GM12878 (cell line): ENCODE results near the gene KIAA0319L. TPM values are rescaled to one million over a fixed set of nuclear protein-coding genes. Genes with fewer than 3 reads are reported as not detected.

ENCODE experiments used
- ATAC-seq: fragments of 200-7000 bp; cut with Tn5 transposase; 3 replicates; pipeline ENCODE4 v1.9.1; 2020; ENCODE audit warnings: mild to moderate bottlenecking, moderate library complexity
- BruUV-seq: library from RNA; stranded (reverse); fragments of 400-500 nt; replicated peaks from 2 replicates; lab custom pipeline; 2021; lab: Mats Ljungman, UMichigan
- CTCF ChIA-PET: fragments of 300-600 bp; sonication (Branson Sonifier 250); formaldehyde crosslinking; extraction: SDS; loops from one replicate; lab custom pipeline; 2021; ENCODE audit warnings: inconsistent platforms; lab: Yijun Ruan, JAX
- POLR2A ChIA-PET: fragments of 350-600 bp; formaldehyde crosslinking; extraction: SDS; loops from one replicate; lab custom pipeline; 2021; ENCODE audit warnings: inconsistent platforms; lab: Charles Lee
- RAD21 ChIA-PET: fragments of 300-600 bp; sonication (Branson Sonifier 250); formaldehyde crosslinking; loops from one replicate; lab custom pipeline; 2023; ENCODE audit warnings: antibody characterized with exemption; ENCODE audit not compliant: unreplicated experiment; lab: Charles Lee
- SMC1A ChIA-PET: fragments of 300-600 bp; sonication (Branson Sonifier 250); formaldehyde crosslinking; loops from one replicate; lab custom pipeline; 2023; ENCODE audit not compliant: unreplicated experiment, uncharacterized antibody; lab: Charles Lee
- DNase-seq: peaks from one replicate; pipeline ENCODE4 v3.0.0-alpha.2; 2011; ENCODE audit warnings: low read depth, low spot score
- FAIRE-seq: peaks from 3 replicates; lab custom pipeline; 2011; peaks lifted over from hg19 to GRCh38; lab: Jason Lieb, UNC
- H2AFZ ChIP-seq: 2 replicates; pipeline ENCODE4 v1.6.0; 2011; ENCODE audit warnings: low read depth, low read length, control low read depth; ENCODE audit not compliant: control insufficient read depth
- H3K27ac ChIP-seq: 2 replicates; pipeline ENCODE4 v1.5.1; 2011; ENCODE audit warnings: control low read depth; ENCODE audit not compliant: control insufficient read depth, insufficient read depth
- H3K27me3 ChIP-seq, 2 experiments: replicated peaks in 1 of 2; 2 replicates each; pipeline versions ENCODE4 v1.6.0 to v1.6.1; 2011; ENCODE audit warnings: low read length in 1 of 2; ENCODE audit not compliant: control insufficient read depth in 2 of 2, insufficient read depth in 2 of 2
- H3K36me3 ChIP-seq, 2 experiments: 2 replicates each; pipeline ENCODE4 v1.5.1; 2011; ENCODE audit warnings: low read length in 1 of 2; ENCODE audit not compliant: control insufficient read depth in 2 of 2, insufficient read depth in 2 of 2
- H3K4me1 ChIP-seq: 2 replicates; pipeline ENCODE4 v1.6.1; 2011; ENCODE audit warnings: mild to moderate bottlenecking, low read length, moderate library complexity, mixed read lengths; ENCODE audit not compliant: control insufficient read depth, insufficient read depth
- H3K4me2 ChIP-seq: 2 replicates; pipeline ENCODE4 v1.6.0; 2011; ENCODE audit warnings: control low read depth; ENCODE audit not compliant: control insufficient read depth, insufficient read depth
- H3K4me3 ChIP-seq: fragments of 200-600 bp; sonication (generic); 2 replicates; pipeline ENCODE4 v1.5.1; 2016
- H3K79me2 ChIP-seq: 2 replicates; pipeline ENCODE4 v1.6.0; 2011; ENCODE audit warnings: low read length; ENCODE audit not compliant: control insufficient read depth, insufficient read depth
- H3K9ac ChIP-seq: 2 replicates; pipeline ENCODE4 v1.8.0; 2011; ENCODE audit warnings: low read length, control low read depth, mixed read lengths; ENCODE audit not compliant: control insufficient read depth, insufficient read depth
- H3K9me3 ChIP-seq: replicated peaks from 3 replicates; pipeline ENCODE4 v1.5.1; 2011; ENCODE audit warnings: mild to moderate bottlenecking, low read length; ENCODE audit not compliant: control insufficient read depth, insufficient read depth
- H4K20me1 ChIP-seq: 2 replicates; pipeline ENCODE4 v1.6.0; 2011; ENCODE audit not compliant: control insufficient read depth, insufficient read depth
- ATF7 ChIP-seq: fragments of 450-650 bp; IDR thresholded peaks from 2 replicates; pipeline ENCODE4 v1.6.1; 2016; ENCODE audit warnings: low read depth, mild to moderate bottlenecking
- CBX5 ChIP-seq: sonication (generic); IDR thresholded peaks from 2 replicates; pipeline ENCODE4 v1.6.1; 2016; ENCODE audit warnings: low read depth, moderate library complexity, mild to moderate bottlenecking, inconsistent platforms
- DPF2 ChIP-seq: fragments of 450-650 bp; IDR thresholded peaks from 2 replicates; pipeline ENCODE4 v1.6.1; 2017; ENCODE audit warnings: mild to moderate bottlenecking
- EZH2 ChIP-seq: IDR thresholded peaks from 2 replicates; pipeline ENCODE4 v1.6.1; 2012; ENCODE audit warnings: low read depth, mild to moderate bottlenecking, control low read depth, inconsistent platforms, low read length, borderline replicate concordance; ENCODE audit not compliant: control insufficient read depth
- HDAC6 ChIP-seq: fragments of 200-600 bp; sonication (generic); IDR thresholded peaks from one replicate; pipeline ENCODE4 v1.8.0; 2017; ENCODE audit warnings: antibody characterized with exemption; ENCODE audit not compliant: unreplicated experiment
- IRF3 ChIP-seq: fragments of 450-650 bp; IDR thresholded peaks from 2 replicates; pipeline ENCODE4 v1.6.1; 2014; ENCODE audit warnings: mild to moderate bottlenecking
- MLLT1 ChIP-seq: fragments of 450-650 bp; IDR thresholded peaks from 2 replicates; pipeline ENCODE4 v1.6.1; 2016; ENCODE audit warnings: mild to moderate bottlenecking
- MXI1 ChIP-seq: fragments of 150-350 bp; IDR thresholded peaks from 2 replicates; pipeline ENCODE4 v1.6.1; 2011; ENCODE audit warnings: low read depth, mild to moderate bottlenecking, inconsistent platforms, low read length, improper control_type of control experiment
- NBN ChIP-seq: fragments of 450-650 bp; IDR thresholded peaks from 2 replicates; pipeline ENCODE4 v1.6.1; 2016
- NR2C1 ChIP-seq: fragments of 450-650 bp; IDR thresholded peaks from 2 replicates; pipeline ENCODE4 v1.6.1; 2017; ENCODE audit warnings: antibody characterized with exemption, mild to moderate bottlenecking, moderate library complexity
- NRF1 ChIP-seq: conservative IDR thresholded peaks from 2 replicates; pipeline ENCODE4 v1.6.1; 2011; ENCODE audit warnings: mild to moderate bottlenecking, low read depth, low read length, improper control_type of control experiment
- RAD51 ChIP-seq: fragments of 450-650 bp; IDR thresholded peaks from 2 replicates; pipeline ENCODE4 v1.6.1; 2016; ENCODE audit warnings: moderate library complexity, mild to moderate bottlenecking, inconsistent platforms
- RB1 ChIP-seq: fragments of 450-650 bp; formaldehyde crosslinking; IDR thresholded peaks from 2 replicates; pipeline ENCODE4 v1.6.1; 2017; ENCODE audit warnings: mild to moderate bottlenecking, borderline replicate concordance
- SMARCA5 ChIP-seq: fragments of 450-650 bp; IDR thresholded peaks from 2 replicates; pipeline ENCODE4 v1.6.1; 2017; ENCODE audit warnings: mild to moderate bottlenecking
- SREBF1 ChIP-seq: IDR thresholded peaks from 2 replicates; pipeline ENCODE4 v1.6.1; 2012; ENCODE audit warnings: mild to moderate bottlenecking, low read length
- TAF1 ChIP-seq: IDR thresholded peaks from 2 replicates; pipeline ENCODE4 v1.6.1; 2011; ENCODE audit warnings: mild to moderate bottlenecking, low read depth, low read length, borderline replicate concordance
- ZNF207 ChIP-seq: fragments of 450-650 bp; IDR thresholded peaks from 2 replicates; pipeline ENCODE4 v1.6.1; 2014; ENCODE audit warnings: antibody characterized with exemption, mild to moderate bottlenecking, borderline replicate concordance
- WGBS: methylation state at CpG from one replicate; pipeline ENCODE4 v1.1.6; 2016; ENCODE audit warnings: low lambda C conversion rate; ENCODE audit not compliant: insufficient replicate concordance, insufficient coverage; ENCODE audit errors: missing lambda C conversion rate; 5-methylcytosine and 5-hydroxymethylcytosine counted together
- in situ Hi-C: fragments of 300-500 bp; cut with MboI; formaldehyde crosslinking; loops from 9 replicates; pipeline ENCODE4 v1.14.3; 2018; ENCODE audit warnings: mixed read lengths
- intact Hi-C: fragments of 100-400 bp; cut with micrococcal nuclease; formaldehyde crosslinking; loops from one replicate; pipeline ENCODE4 v1.14.2; 2022; ENCODE audit not compliant: unreplicated experiment
- polyA plus RNA-seq, 11 experiments: library from polyadenylated mRNA; depleted of rRNA in 4 of 11; unstranded in 6 of 11; stranded (reverse) in 5 of 11; fragments of >200 nt; fragmentation: Nextera tagmentation in 4 of 11; fragmentation: Illumina TruSeq in 1 of 11; extraction: Ambion mirVana in 4 of 11; extraction: Trizol in 1 of 11; gene quantifications; 1 replicate in 1 of 11; 2 replicates in 10 of 11; pipeline versions ENCODE4 v1.2.1 to v1.2.3, GENCODE V29; 2011 to 2016; ENCODE audit warnings: inconsistent platforms in 2 of 11, missing spikeins in 2 of 11, low read depth in 1 of 11
- total RNA-seq, 4 experiments: library from RNA; depleted of rRNA in 3 of 4; stranded (reverse); fragments of >200 nt in 3 of 4; fragmentation: Illumina TruSeq in 1 of 4; extraction: Trizol in 1 of 4; gene quantifications; 2 replicates each; pipeline versions ENCODE4 v1.2.1 to v1.2.3, GENCODE V29; 2013 to 2021
- TF ChIP-seq, protein P1 (sequence below): IDR thresholded peaks from 2 replicates; pipeline ENCODE4 v1.6.1; 2011; ENCODE audit warnings: low read depth, low read length, improper control_type of control experiment, borderline replicate concordance

KIAA0319L gene
- total and polyA plus RNA-seq, 10 of the 15 experiments (the other 5 are each of a cell fraction or from before 2014, with no cell fraction given) = 2.6 to 57.8 (median 25.4) TPM

DNA sequence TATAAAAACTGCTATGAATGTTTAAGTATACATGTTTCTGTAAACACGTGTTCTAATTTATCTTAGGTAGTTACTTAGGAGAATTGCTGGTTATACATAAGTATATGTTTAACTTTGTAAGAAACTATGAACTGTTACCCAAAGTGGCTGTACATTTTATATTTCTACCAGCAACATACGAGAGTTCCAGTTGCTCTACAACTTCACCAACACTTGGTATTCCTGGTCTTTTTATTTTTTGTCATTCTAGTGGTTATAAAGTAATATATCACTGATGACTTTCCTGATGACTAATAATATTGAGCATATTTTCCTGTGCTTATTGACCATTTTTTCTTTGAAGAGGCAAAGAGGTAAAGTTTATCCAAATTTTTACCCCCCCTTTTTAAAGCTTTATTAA lies 76.0 kb downstream of the KIAA0319L start:
- in situ Hi-C loops = no loop called here
- no TSS peak for BruUV-seq

More for the DNA sequence above, 76.0 kb downstream of the KIAA0319L start:
- RAD21 ChIA-PET = no interaction called here
- POLR2A ChIA-PET = interaction anchor here (0.5 kb wide), 1 partner anchor 216 kb away, joined by 5 read pairs; no protein-coding TSS in a partner anchor
- H3K9ac ChIP-seq = no peak overlapping the region
- 97% methylated on average over 2 of the region's 2 CpGs for WGBS
- no peaks in the 10 kb centered on the region for H4K20me1 ChIP-seq
- H3K27ac ChIP-seq = no peak overlapping the region
- ATAC-seq (no peak), DNase-seq (no peak)
- H3K4me1 ChIP-seq = no peaks in the 10 kb centered on the region
- H2AFZ ChIP-seq = no peak overlapping the region
- SMC1A ChIA-PET = no interaction called here
- intact Hi-C loops = no loop called here
- TF ChIP-seq RAD51 (no peak), IRF3 (no peak), CBX5 (no peak), HDAC6 (no peak), TAF1 (no peak), ZNF207 (no peak), MLLT1 (no peak), RB1 (no peak), ATF7 (no peak), NR2C1 (no peak), SMARCA5 (no peak), DPF2 (no peak), SREBF1 (no peak), NRF1 (no peak), NBN (no peak), MXI1 (no peak), EZH2 (no peak)
- TF ChIP-seq, protein P1, sequence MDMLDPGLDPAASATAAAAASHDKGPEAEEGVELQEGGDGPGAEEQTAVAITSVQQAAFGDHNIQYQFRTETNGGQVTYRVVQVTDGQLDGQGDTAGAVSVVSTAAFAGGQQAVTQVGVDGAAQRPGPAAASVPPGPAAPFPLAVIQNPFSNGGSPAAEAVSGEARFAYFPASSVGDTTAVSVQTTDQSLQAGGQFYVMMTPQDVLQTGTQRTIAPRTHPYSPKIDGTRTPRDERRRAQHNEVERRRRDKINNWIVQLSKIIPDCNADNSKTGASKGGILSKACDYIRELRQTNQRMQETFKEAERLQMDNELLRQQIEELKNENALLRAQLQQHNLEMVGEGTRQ = no peak
- TF ChIP-seq, all 136 proteins: peak for 0
- Histone ChIP-seq H3K4me2 (no peak overlapping the region), H3K79me2 (no peaks in the 10 kb centered on the region), H3K4me3 (no peak overlapping the region), H3K27me3 (no peaks in the 10 kb centered on the region), H3K9me3 (no peaks in the 10 kb centered on the region; the same call in 2 of the 3 replicates), H3K36me3 (peaks cover 0 to 10% of the 10 kb centered on the region in 2 experiments; a peak in 2 of 4 replicates)
- FAIRE-seq = no peak
- CTCF ChIA-PET = interaction anchor here (3.0 kb wide), 1 partner anchor 83 kb away, joined by 9 read pairs; no protein-coding TSS in a partner anchor
